ENCODE data around the gene LRWD1.

DNA sequence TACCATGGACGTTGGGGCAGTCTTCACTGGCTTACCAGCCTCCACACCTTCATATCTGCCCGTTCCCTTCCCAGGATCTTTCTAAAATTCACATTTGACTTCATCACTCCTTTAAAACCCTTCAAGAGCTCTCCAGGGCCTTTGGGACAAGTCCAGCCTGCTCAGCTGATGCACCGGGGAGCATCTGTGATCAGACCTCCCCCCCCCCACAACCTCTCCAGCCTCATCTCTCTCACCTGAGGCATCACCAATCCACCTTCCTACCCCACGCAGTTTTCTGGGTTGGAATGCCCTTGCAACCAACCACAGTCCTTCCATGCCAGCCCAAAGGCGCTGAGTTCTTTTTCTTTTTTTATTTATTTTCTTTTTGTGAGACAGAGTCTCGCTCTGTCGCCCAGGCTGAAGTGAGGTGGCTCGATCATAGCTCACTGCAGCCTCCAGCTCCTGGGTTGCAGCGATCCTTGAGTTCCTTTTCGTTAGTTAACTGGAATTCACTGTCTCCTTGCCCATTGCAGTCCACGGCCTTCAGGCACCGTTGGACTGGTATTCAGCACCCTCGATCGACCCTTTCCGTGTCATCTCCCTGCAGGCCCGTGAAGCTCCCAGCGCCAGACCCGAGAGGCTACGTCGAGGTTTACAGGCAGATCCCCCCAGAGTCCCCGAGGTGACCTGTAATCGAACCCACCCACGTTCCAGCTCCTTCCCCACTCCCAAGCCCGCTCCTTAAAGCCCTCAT, 775 bp upstream of the LRWD1 start:
- TF ChIP-seq EZH2 (IDR thresholded peaks at IDR 0.05; ENCODE audit: borderline replicate concordance) = no peak
- TF ChIP-seq, protein P1, sequence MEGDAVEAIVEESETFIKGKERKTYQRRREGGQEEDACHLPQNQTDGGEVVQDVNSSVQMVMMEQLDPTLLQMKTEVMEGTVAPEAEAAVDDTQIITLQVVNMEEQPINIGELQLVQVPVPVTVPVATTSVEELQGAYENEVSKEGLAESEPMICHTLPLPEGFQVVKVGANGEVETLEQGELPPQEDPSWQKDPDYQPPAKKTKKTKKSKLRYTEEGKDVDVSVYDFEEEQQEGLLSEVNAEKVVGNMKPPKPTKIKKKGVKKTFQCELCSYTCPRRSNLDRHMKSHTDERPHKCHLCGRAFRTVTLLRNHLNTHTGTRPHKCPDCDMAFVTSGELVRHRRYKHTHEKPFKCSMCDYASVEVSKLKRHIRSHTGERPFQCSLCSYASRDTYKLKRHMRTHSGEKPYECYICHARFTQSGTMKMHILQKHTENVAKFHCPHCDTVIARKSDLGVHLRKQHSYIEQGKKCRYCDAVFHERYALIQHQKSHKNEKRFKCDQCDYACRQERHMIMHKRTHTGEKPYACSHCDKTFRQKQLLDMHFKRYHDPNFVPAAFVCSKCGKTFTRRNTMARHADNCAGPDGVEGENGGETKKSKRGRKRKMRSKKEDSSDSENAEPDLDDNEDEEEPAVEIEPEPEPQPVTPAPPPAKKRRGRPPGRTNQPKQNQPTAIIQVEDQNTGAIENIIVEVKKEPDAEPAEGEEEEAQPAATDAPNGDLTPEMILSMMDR (IDR thresholded peaks at IDR 0.05; ENCODE audit: poor library complexity) = no peak
